Erythroblast (primary cell): ENCODE results near the gene USP17L28.
"Not testable (repeated sequence)": the region's sequence is repeated elsewhere in the genome, so short reads cannot be mapped to it uniquely, and the experiment has no call there.

ENCODE experiments used
- GATA1 ChIP-seq: IDR thresholded peaks from 2 replicates; pipeline ENCODE4 v1.6.1; 2011; ENCODE audit warnings: low read depth, mild to moderate bottlenecking, control low read depth, low read length, moderate library complexity
- POLR2A ChIP-seq: IDR thresholded peaks from 2 replicates; pipeline ENCODE4 v1.6.1; 2011; ENCODE audit warnings: mild to moderate bottlenecking, low read length

DNA sequence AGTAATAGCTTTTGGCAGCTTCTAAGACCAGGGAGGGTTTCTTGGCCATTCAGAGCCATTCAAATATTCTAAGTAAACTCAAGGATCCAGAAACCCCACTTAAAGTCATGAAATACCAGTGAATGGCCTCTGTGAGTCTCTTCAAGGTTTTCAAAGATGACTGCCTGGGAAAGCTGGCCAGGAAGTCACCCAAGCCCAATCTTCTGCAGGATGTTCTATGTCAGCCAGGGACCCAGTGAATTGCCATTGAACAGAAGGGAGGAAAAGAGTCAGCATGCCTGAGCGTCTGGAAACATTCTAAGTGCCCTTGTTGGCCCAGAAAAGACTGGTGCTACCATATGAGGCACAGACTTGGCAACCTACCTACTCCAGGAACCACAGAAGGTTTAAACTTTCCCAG, 31.2 kb downstream of the USP17L28 start:
- not testable (repeated sequence) for TF ChIP-seq POLR2A, GATA1
